K562 (cell line): ENCODE data around the gene ZNF668. TPM values are rescaled to one million over a fixed set of nuclear protein-coding genes. Genes with fewer than 3 reads are reported as not detected.
A peak's percentile ranks its signal among the peaks of the same experiment; 100 is the strongest.

Experiments
- BCOR ChIP-seq: fragments of 450-650 bp; IDR thresholded peaks from 2 replicates; pipeline ENCODE4 v1.6.1; 2016
- CC2D1A ChIP-seq: fragments of 450-650 bp; IDR thresholded peaks from 2 replicates; pipeline ENCODE4 v1.6.1; 2017; ENCODE audit warnings: mild to moderate bottlenecking
- ELF4 ChIP-seq: fragments of 450-650 bp; formaldehyde crosslinking; IDR thresholded peaks from 2 replicates; pipeline ENCODE4 v1.4.0; 2022; ENCODE audit warnings: missing genetic modification characterization
- KDM2B ChIP-seq: fragments of 250-450 bp; sonication (Bioruptor Pico); IDR thresholded peaks from 2 replicates; pipeline ENCODE4 v1.8.0; 2021; ENCODE audit warnings: mild to moderate bottlenecking, moderate library complexity
- PATZ1 ChIP-seq: fragments of 250-450 bp; sonication (Bioruptor Pico); IDR thresholded peaks from 2 replicates; pipeline ENCODE4 v1.5.0; 2020; ENCODE audit warnings: mild to moderate bottlenecking, borderline replicate concordance
- REST ChIP-seq, 2 experiments: fragments of 450-650 bp; formaldehyde crosslinking in 1 of 2; IDR thresholded peaks; 2 replicates each; pipeline versions ENCODE4 v1.4.0 to v1.6.1; 2014 to 2020; ENCODE audit warnings: mild to moderate bottlenecking in 2 of 2, borderline replicate concordance in 1 of 2, low read depth in 1 of 2
- SMAD4 ChIP-seq: fragments of 250-450 bp; sonication (Bioruptor Pico); conservative IDR thresholded peaks from 2 replicates; pipeline ENCODE4 v1.8.0; 2021; ENCODE audit warnings: inconsistent platforms, mild to moderate bottlenecking, moderate library complexity
- SMARCA4 ChIP-seq: fragments of 450-650 bp; IDR thresholded peaks from 2 replicates; pipeline ENCODE4 v1.6.1; 2016
- SREBF2 ChIP-seq: sonication (generic); formaldehyde crosslinking; IDR thresholded peaks from 2 replicates; pipeline ENCODE4 v1.4.0; 2020; ENCODE audit warnings: mild to moderate bottlenecking, missing genetic modification reagents
- SRF ChIP-seq, 2 experiments: fragments of 250-450, 450-650 bp in 1 of 2; sonication (Bioruptor Pico) in 1 of 2; sonication (generic) in 1 of 2; formaldehyde crosslinking; IDR thresholded peaks; 2 replicates each; pipeline versions ENCODE4 v1.5.0 to v1.5.1; 2020 to 2022; ENCODE audit warnings: mild to moderate bottlenecking in 1 of 2, missing genetic modification reagents in 1 of 2
- STAG1 ChIP-seq: sonication (generic); formaldehyde crosslinking; IDR thresholded peaks from 2 replicates; pipeline ENCODE4 v1.5.0; 2020; ENCODE audit warnings: missing genetic modification reagents, borderline replicate concordance
- ZNF740 ChIP-seq, 3 experiments: fragments of 200-800 bp in 1 of 3; sonication (Bioruptor generic) in 1 of 3; sonication (generic) in 1 of 3; formaldehyde crosslinking in 1 of 3; IDR thresholded peaks; 2 replicates each; pipeline versions ENCODE4 v1.6.1 to v1.8.0; 2016 to 2022; ENCODE audit warnings: mild to moderate bottlenecking in 2 of 3, missing compliant biosample characterization in 2 of 3, missing genetic modification characterization in 2 of 3, missing genetic modification reagents in 1 of 3
- ZZZ3 ChIP-seq: fragments of 450-650 bp; IDR thresholded peaks from 2 replicates; pipeline ENCODE4 v1.6.1; 2016; ENCODE audit warnings: antibody characterized with exemption, mild to moderate bottlenecking, moderate library complexity
- polyA plus RNA-seq, 8 experiments: library from polyadenylated mRNA; depleted of rRNA in 4 of 8; stranded (reverse) in 5 of 8; unstranded in 3 of 8; fragments of >200 nt; fragmentation: Nextera tagmentation in 2 of 8; fragmentation: Illumina TruSeq in 1 of 8; extraction: Ambion mirVana in 2 of 8; extraction: Trizol in 1 of 8; gene quantifications; 2 replicates each; pipeline versions ENCODE4 v1.2.1 to v1.2.3, GENCODE V29; 2011 to 2014; ENCODE audit warnings: inconsistent platforms in 1 of 8, missing spikeins in 1 of 8
- total RNA-seq, 7 experiments: library from RNA; depleted of rRNA in 6 of 7; stranded (reverse); fragments of >200 nt in 6 of 7; fragmentation: Illumina TruSeq in 2 of 7; extraction: Trizol in 2 of 7; gene quantifications; 2 replicates each; pipeline versions ENCODE4 v1.2.1 to v1.2.3, GENCODE V29; 2011 to 2021; ENCODE audit warnings: low replicate concordance in 1 of 7

ZNF668 gene
- total and polyA plus RNA-seq, 9 of the 15 experiments (the other 6 are each of a cell fraction or from before 2014, with no cell fraction given), result 0.04 to 15.3 (median 3.8) TPM; not detected in 1

GRCh38 chr16:31073970-31074813 lies at the start of gene ZNF668, which contains the start of gene ZNF646 (continued):
- TF ChIP-seq KDM2B (CRISPR knock-in tag) (peak; percentile 26; the same call in 1 of the 2 replicates), SMARCA4 (no peak), STAG1 (no peak), ZZZ3 (no peak), CC2D1A (no peak; the same call in 1 of the 2 replicates), SMAD4 (CRISPR knock-in tag) (peak; percentile 53; the same call in 1 of the 2 replicates), SREBF2 (CRISPR knock-in tag) (0 out of 2 replicates have a peak, but pooled peaks have one; percentile 40), SRF (CRISPR knock-in tag; IDR thresholded peaks at IDR 0.05) (no peak), REST (IDR thresholded peaks at IDR 0.05; ENCODE audit: borderline replicate concordance) (no peak), REST (CRISPR knock-in tag; IDR thresholded peaks at IDR 0.05; ENCODE audit: low read depth) (no peak), BCOR (peak; percentile 27; the same call in 1 of the 2 replicates), ZNF740 (CRISPR knock-in tag; IDR thresholded peaks at IDR 0.05) (no peak), ZNF740 (tag; IDR thresholded peaks at IDR 0.05) (no peak), PATZ1 (CRISPR knock-in tag) (no peak), ELF4 (CRISPR knock-in tag) (peak; percentile 65; the same call in 1 of the 2 replicates)
